HG03469 (cell line): Measurements from ENCODE around the gene KCNE2.
"Not testable (repeated sequence)": the region's sequence is repeated elsewhere in the genome, so short reads cannot be mapped to it uniquely, and the experiment has no call there.

Experiments used
- ATAC-seq: cut with Tn5 transposase; IDR thresholded peaks from one replicate; pipeline ENCODE4 v1.9.1; 2021; ENCODE audit warnings: mild to moderate bottlenecking, moderate library complexity, moderate number of reproducible peaks; ENCODE audit not compliant: unreplicated experiment

Gene KCNE2

GRCh38 chr21:34352556-34352955 lies 11.2 kb upstream of the KCNE2 start:
- ATAC-seq, result no peak

- ATAC-seq, result no peak
These were observed 10.6 kb upstream of the KCNE2 start for GRCh38 chr21:34353182-34353581.

- ATAC-seq, result no peak
These were observed 9.0 kb upstream of the KCNE2 start for GRCh38 chr21:34354836-34355235.

- no peak for ATAC-seq
These were observed 8.2 kb upstream of the KCNE2 start for GRCh38 chr21:34355570-34355969.

GRCh38 chr21:34357889-34358288 lies 5.9 kb upstream of the KCNE2 start:
- no peak for ATAC-seq

GRCh38 chr21:34358866-34359265 lies 4.9 kb upstream of the KCNE2 start:
- no peak for ATAC-seq

- ATAC-seq, result no peak
These were observed 3.1 kb upstream of the KCNE2 start for GRCh38 chr21:34360488-34361241.

GRCh38 chr21:34362136-34362444 lies 1.7 kb upstream of the KCNE2 start:
- no peak for ATAC-seq

- no peak for ATAC-seq
These were observed 1.1 kb upstream of the KCNE2 start for GRCh38 chr21:34362670-34363069.

GRCh38 chr21:34364921-34365320 lies 1.1 kb downstream of the KCNE2 start:
- no peak for ATAC-seq

- no peak for ATAC-seq
These were observed 2.0 kb downstream of the KCNE2 start for GRCh38 chr21:34365809-34366208.

GRCh38 chr21:34367320-34367935 lies 3.6 kb downstream of the KCNE2 start:
- ATAC-seq, result no peak

GRCh38 chr21:34369741-34370140 lies 5.9 kb downstream of the KCNE2 start:
- no peak for ATAC-seq

- no peak for ATAC-seq
These were observed 8.5 kb downstream of the KCNE2 start for GRCh38 chr21:34372321-34372720.

GRCh38 chr21:34374462-34374861 lies 10.7 kb downstream of the KCNE2 start:
- not testable (repeated sequence) for ATAC-seq

GRCh38 chr21:34374940-34375618 lies 11.3 kb downstream of the KCNE2 start, which contains the start of gene SMIM11:
SMIM11 (plus strand) TSS chr21:34375507; CDS start chr21:34379505, 3,998 bp downstream.
- peak; percentile 68 for ATAC-seq

GRCh38 chr21:34375619-34375972 lies 11.8 kb downstream of the KCNE2 start:
- peak; percentile 29 for ATAC-seq

- not testable (repeated sequence) for ATAC-seq
These were observed 19.3 kb downstream of the KCNE2 start for GRCh38 chr21:34383138-34383537.

GRCh38 chr21:34383724-34384415 lies 20.1 kb downstream of the KCNE2 start:
- peak; percentile 90 for ATAC-seq

- ATAC-seq, result not testable (repeated sequence)
These were observed 36.7 kb downstream of the KCNE2 start for GRCh38 chr21:34400522-34400921.

- ATAC-seq, result not testable (repeated sequence)
These were observed 40.9 kb downstream of the KCNE2 start for GRCh38 chr21:34404742-34405141.
